K562 (cell line): ENCODE measurements around the gene GPHN. TPM values are rescaled to one million over a fixed set of nuclear protein-coding genes. Genes with fewer than 3 reads are reported as not detected.

ENCODE experiments used
- ATAC-seq: fragments of 200-7000 bp; cut with Tn5 transposase; 3 replicates; pipeline ENCODE4 v1.9.1; 2020; ENCODE audit warnings: moderate library complexity
- BruUV-seq: library from RNA; stranded (reverse); fragments of 400-500 nt; replicated peaks from 2 replicates; lab custom pipeline; 2021; lab: Mats Ljungman, UMichigan
- CTCF ChIA-PET: fragments of 300-600 bp; formaldehyde crosslinking; extraction: SDS; loops from one replicate; lab custom pipeline; 2021; ENCODE audit warnings: low intra/inter-chr PET ratio; lab: Yijun Ruan, JAX
- POLR2A ChIA-PET: fragments of 300-600, 350-650 bp; sonication (Branson Sonifier 250); formaldehyde crosslinking; extraction: SDS; loops from one replicate; lab custom pipeline; 2021; ENCODE audit warnings: antibody characterized with exemption, inconsistent platforms; lab: Yijun Ruan, JAX
- DNase-seq, 4 experiments: peaks; one replicate each; pipeline versions ENCODE4 v3.0.0 to v3.0.0-alpha.2; 2011 to 2018; ENCODE audit warnings: low spot score in 3 of 4, mixed read lengths in 3 of 4; ENCODE audit errors: extremely low read depth in 1 of 4
- FAIRE-seq: peaks from 2 replicates; lab custom pipeline; 2011; peaks lifted over from hg19 to GRCh38; lab: Jason Lieb, UNC
- H2AFZ ChIP-seq: 2 replicates; pipeline ENCODE4 v1.6.0; 2011; ENCODE audit warnings: low read depth, low read length, control low read depth, inconsistent platforms
- H3K27ac ChIP-seq: fragments of 200-600 bp; 3 replicates; pipeline ENCODE4 v1.8.0; 2011; ENCODE audit warnings: low read depth, mild to moderate bottlenecking, control low read depth, inconsistent platforms, low read length, moderate library complexity, mixed read lengths; ENCODE audit errors: extremely low read depth
- H3K27me3 ChIP-seq, 2 experiments: fragments of 300-600 bp in 1 of 2; 2 replicates in 1 of 2; 3 replicates in 1 of 2; pipeline versions ENCODE4 v1.6.0 to v1.8.0; 2011; ENCODE audit warnings: inconsistent platforms in 2 of 2, low read length in 2 of 2, mild to moderate bottlenecking in 1 of 2, mixed read lengths in 1 of 2, moderate library complexity in 1 of 2; ENCODE audit not compliant: control insufficient read depth in 2 of 2, insufficient read depth in 2 of 2
- H3K36me3 ChIP-seq: fragments of 300-600 bp; 3 replicates; pipeline ENCODE4 v1.8.0; 2011; ENCODE audit warnings: mild to moderate bottlenecking, low read length, inconsistent platforms; ENCODE audit not compliant: control insufficient read depth, insufficient read depth
- H3K4me1 ChIP-seq, 2 experiments: fragments of 200-600 bp in 1 of 2; replicated peaks in 1 of 2; 2 replicates in 1 of 2; 3 replicates in 1 of 2; pipeline versions ENCODE4 v1.5.1 to v1.8.0; 2011; ENCODE audit warnings: inconsistent platforms in 2 of 2, low read length in 2 of 2, mild to moderate bottlenecking in 1 of 2, mixed read lengths in 1 of 2, moderate library complexity in 1 of 2; ENCODE audit not compliant: control insufficient read depth in 2 of 2, insufficient read depth in 2 of 2
- H3K4me2 ChIP-seq: 2 replicates; pipeline ENCODE4 v1.6.1; 2011; ENCODE audit warnings: low read length, control low read depth, inconsistent platforms, mixed read lengths; ENCODE audit not compliant: insufficient read depth
- H3K4me3 ChIP-seq: fragments of 200-600 bp; sonication (generic), shearing (Covaris generic); 2 replicates; pipeline ENCODE4 v1.5.1; 2016; ENCODE audit warnings: control low read depth, inconsistent platforms
- H3K79me2 ChIP-seq: fragments of 200-600 bp; 3 replicates; pipeline ENCODE4 v1.8.0; 2011; ENCODE audit warnings: low read length, inconsistent platforms; ENCODE audit not compliant: control insufficient read depth, insufficient read depth
- H3K9ac ChIP-seq, 2 experiments: 2 replicates each; pipeline versions ENCODE4 v1.6.0 to v1.6.1; 2011; ENCODE audit warnings: low read depth in 2 of 2, low read length in 2 of 2, control low read depth in 1 of 2, inconsistent platforms in 1 of 2, mild to moderate bottlenecking in 1 of 2, mixed read lengths in 1 of 2; ENCODE audit not compliant: insufficient read depth in 1 of 2
- H3K9me1 ChIP-seq: one replicate; pipeline ENCODE4 v1.6.0; 2011; ENCODE audit warnings: inconsistent platforms, mild to moderate bottlenecking, low read length, moderate library complexity; ENCODE audit not compliant: control insufficient read depth, insufficient read depth
- H3K9me3 ChIP-seq: replicated peaks from 2 replicates; pipeline ENCODE4 v1.5.1; 2011; ENCODE audit warnings: low read depth, low read length, inconsistent platforms; ENCODE audit not compliant: control insufficient read depth, insufficient read depth
- H4K20me1 ChIP-seq: replicated peaks from 2 replicates; pipeline ENCODE4 v1.6.1; 2011; ENCODE audit warnings: low read length, inconsistent platforms, mixed read lengths; ENCODE audit not compliant: control insufficient read depth, insufficient read depth
- CREM ChIP-seq: IDR thresholded peaks from 2 replicates; pipeline ENCODE4 v1.6.1; 2014; ENCODE audit warnings: antibody characterized with exemption, low read depth
- FOXA1 ChIP-seq: fragments of 450-650 bp; IDR thresholded peaks from 2 replicates; pipeline ENCODE4 v1.6.1; 2016; ENCODE audit warnings: mild to moderate bottlenecking, borderline replicate concordance
- THRAP3 ChIP-seq: fragments of 450-650 bp; IDR thresholded peaks from 2 replicates; pipeline ENCODE4 v1.6.1; 2016; ENCODE audit warnings: mild to moderate bottlenecking, inconsistent platforms, borderline replicate concordance
- WGBS: fragments of 100-300 bp; shearing (Covaris generic); methylation state at CpG from one replicate; pipeline ENCODE4 v1.1.6; 2016; ENCODE audit warnings: low coverage, mixed read lengths; ENCODE audit not compliant: insufficient coverage; ENCODE audit errors: missing lambda C conversion rate; 5-methylcytosine and 5-hydroxymethylcytosine counted together
- in situ Hi-C: fragments of 300-500 bp; cut with MboI; formaldehyde crosslinking; loops from 4 replicates; pipeline ENCODE4 v1.15.0; 2018; ENCODE audit warnings: inconsistent platforms, mixed read lengths
- intact Hi-C: fragments of 100-400 bp; cut with micrococcal nuclease; formaldehyde crosslinking; loops from 2 replicates; pipeline ENCODE4 v1.14.2; 2022
- polyA plus RNA-seq, 8 experiments: library from polyadenylated mRNA; depleted of rRNA in 4 of 8; stranded (reverse) in 5 of 8; unstranded in 3 of 8; fragments of >200 nt; fragmentation: Nextera tagmentation in 2 of 8; fragmentation: Illumina TruSeq in 1 of 8; extraction: Ambion mirVana in 2 of 8; extraction: Trizol in 1 of 8; gene quantifications; 2 replicates each; pipeline versions ENCODE4 v1.2.1 to v1.2.3, GENCODE V29; 2011 to 2014; ENCODE audit warnings: inconsistent platforms in 1 of 8, missing spikeins in 1 of 8
- total RNA-seq, 7 experiments: library from RNA; depleted of rRNA in 6 of 7; stranded (reverse); fragments of >200 nt in 6 of 7; fragmentation: Illumina TruSeq in 2 of 7; extraction: Trizol in 2 of 7; gene quantifications; 2 replicates each; pipeline versions ENCODE4 v1.2.1 to v1.2.3, GENCODE V29; 2011 to 2021; ENCODE audit warnings: low replicate concordance in 1 of 7
- TF ChIP-seq, protein P1 (sequence below), 3 experiments: fragments of 200-800 bp in 1 of 3; sonication (Bioruptor generic) in 1 of 3; sonication (generic) in 1 of 3; formaldehyde crosslinking in 1 of 3; IDR thresholded peaks; 2 replicates each; pipeline versions ENCODE4 v1.6.1 to v1.8.0; 2016 to 2022; ENCODE audit warnings: mild to moderate bottlenecking in 2 of 3, missing compliant biosample characterization in 2 of 3, missing genetic modification characterization in 2 of 3, missing genetic modification reagents in 1 of 3
- TF ChIP-seq, protein P2 (sequence below): fragments of 250-450 bp; sonication (Bioruptor Pico); IDR thresholded peaks from 2 replicates; pipeline ENCODE4 v1.5.1; 2021; ENCODE audit warnings: mild to moderate bottlenecking
- TF ChIP-seq, protein P3 (sequence below), 2 experiments: fragments of 200-800 bp in 1 of 2; sonication (Bioruptor generic) in 1 of 2; sonication (generic) in 1 of 2; formaldehyde crosslinking in 1 of 2; IDR thresholded peaks in 1 of 2; conservative IDR thresholded peaks in 1 of 2; 2 replicates each; pipeline versions ENCODE4 v1.5.0 to v1.6.1; 2016 to 2020; ENCODE audit warnings: missing compliant biosample characterization in 1 of 2, missing genetic modification characterization in 1 of 2, missing genetic modification reagents in 1 of 2

GPHN gene
- total and polyA plus RNA-seq, 9 of the 15 experiments (the other 6 are each of a cell fraction or from before 2014, with no cell fraction given) = 5.9 to 16.0 (median 11.4) TPM

DNA sequence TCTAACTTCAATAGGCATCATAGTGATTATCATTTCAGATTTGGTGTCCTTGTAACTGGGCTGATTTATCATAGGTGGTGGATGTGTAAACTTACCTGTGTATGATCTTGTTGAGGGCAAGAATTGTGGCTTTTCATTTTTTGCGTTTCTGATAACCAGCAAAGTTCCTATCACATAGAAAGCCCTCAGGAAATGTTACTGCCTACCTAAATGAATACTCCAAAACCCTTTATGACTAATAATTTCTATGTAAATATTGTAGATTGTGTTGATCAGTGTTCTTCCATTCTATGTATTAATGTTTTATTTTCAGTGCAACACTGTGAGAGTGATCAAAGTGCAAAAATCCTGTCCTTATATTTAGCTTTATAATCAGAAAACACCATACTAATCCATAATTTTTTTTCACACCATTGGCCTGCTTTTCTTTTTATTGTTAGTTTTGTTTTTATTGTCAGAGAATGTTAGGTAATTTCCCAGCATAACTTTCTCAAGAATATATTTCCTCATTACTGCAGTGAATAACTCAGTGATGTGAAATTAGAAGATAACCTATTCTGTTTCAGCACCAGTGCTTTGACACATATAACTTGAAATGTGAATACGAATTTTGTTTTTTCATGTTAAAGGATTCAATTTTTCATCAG, 94.1 kb downstream of the GPHN start:
- Histone ChIP-seq H3K9me1 (no peaks in the 10 kb centered on the region), H4K20me1 (no peaks in the 10 kb centered on the region), H3K4me1 (no peaks in the 10 kb centered on the region), H2AFZ (no peak overlapping the region), H3K36me3 (no peaks in the 10 kb centered on the region), H3K9me3 (no peaks in the 10 kb centered on the region), H3K9ac (no peak overlapping the region), H3K27me3 (no peaks in the 10 kb centered on the region)
- BruUV-seq = no TSS peak
- WGBS = 0% methylated on average over 1 of the region's 2 CpGs
- CTCF ChIA-PET = no interaction called here
- DNase-seq = no peak
- no peak for TF ChIP-seq THRAP3
- TF ChIP-seq, protein P1, sequence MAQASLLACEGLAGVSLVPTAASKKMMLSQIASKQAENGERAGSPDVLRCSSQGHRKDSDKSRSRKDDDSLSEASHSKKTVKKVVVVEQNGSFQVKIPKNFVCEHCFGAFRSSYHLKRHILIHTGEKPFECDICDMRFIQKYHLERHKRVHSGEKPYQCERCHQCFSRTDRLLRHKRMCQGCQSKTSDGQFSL (CRISPR knock-in tag; IDR thresholded peaks at IDR 0.05) = no peak
- TF ChIP-seq, protein P1 (tag; IDR thresholded peaks at IDR 0.05) = no peak
- TF ChIP-seq, all 486 proteins: peak for 0
- ATAC-seq = no peak
- in situ Hi-C loops = no loop called here
- intact Hi-C loops = no loop called here
- H3K4me3 ChIP-seq = no peak overlapping the region
- POLR2A ChIA-PET = no interaction called here
- H3K27ac ChIP-seq = no peak overlapping the region
- FAIRE-seq = no peak
- no peaks in the 10 kb centered on the region for H3K79me2 ChIP-seq
- no peak overlapping the region for H3K4me2 ChIP-seq

DNA sequence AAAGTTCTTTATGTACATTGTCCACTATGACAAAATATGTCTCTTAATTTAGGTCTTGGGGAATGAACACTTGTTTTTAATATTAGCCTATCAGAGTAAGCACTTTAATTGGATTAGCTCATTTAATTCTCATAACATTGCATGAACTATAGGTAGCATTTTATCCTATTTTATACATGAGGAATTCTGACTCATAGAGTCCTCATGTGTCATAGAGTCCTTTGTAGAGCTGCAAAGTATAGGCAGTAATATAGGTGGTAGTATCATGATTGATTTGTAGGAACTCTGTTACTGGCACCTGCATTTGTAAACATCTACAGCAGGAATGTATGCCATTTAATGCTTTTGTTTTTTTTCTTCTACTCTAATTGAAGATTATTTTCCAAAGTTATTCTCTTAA, 96.0 kb downstream of the GPHN start:
- no TSS peak for BruUV-seq
- CTCF ChIA-PET = no interaction called here
- Histone ChIP-seq H3K4me3 (no peak overlapping the region), H3K27ac (no peak overlapping the region), H3K9me1 (no peaks in the 10 kb centered on the region), H2AFZ (no peak overlapping the region), H4K20me1 (no peaks in the 10 kb centered on the region), H3K9ac (no peak overlapping the region), H3K27me3 (no peaks in the 10 kb centered on the region), H3K36me3 (no peaks in the 10 kb centered on the region), H3K4me1 (no peaks in the 10 kb centered on the region), H3K9me3 (no peaks in the 10 kb centered on the region), H3K4me2 (no peak overlapping the region), H3K79me2 (no peaks in the 10 kb centered on the region)
- POLR2A ChIA-PET = no interaction called here
- FAIRE-seq (no peak), DNase-seq (no peak), ATAC-seq (no peak)
- no peak for TF ChIP-seq FOXA1
- TF ChIP-seq, protein P2, sequence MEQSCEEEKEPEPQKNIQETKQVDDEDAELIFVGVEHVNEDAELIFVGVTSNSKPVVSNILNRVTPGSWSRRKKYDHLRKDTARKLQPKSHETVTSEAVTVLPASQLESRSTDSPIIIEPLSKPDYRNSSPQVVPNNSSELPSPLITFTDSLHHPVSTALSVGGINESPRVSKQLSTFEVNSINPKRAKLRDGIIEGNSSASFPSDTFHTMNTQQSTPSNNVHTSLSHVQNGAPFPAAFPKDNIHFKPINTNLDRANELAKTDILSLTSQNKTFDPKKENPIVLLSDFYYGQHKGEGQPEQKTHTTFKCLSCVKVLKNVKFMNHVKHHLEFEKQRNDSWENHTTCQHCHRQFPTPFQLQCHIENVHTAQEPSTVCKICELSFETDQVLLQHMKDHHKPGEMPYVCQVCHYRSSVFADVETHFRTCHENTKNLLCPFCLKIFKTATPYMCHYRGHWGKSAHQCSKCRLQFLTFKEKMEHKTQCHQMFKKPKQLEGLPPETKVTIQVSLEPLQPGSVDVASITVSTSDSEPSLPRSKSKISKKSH = no peak
- TF ChIP-seq CREM = no peak
- TF ChIP-seq, protein P3, sequence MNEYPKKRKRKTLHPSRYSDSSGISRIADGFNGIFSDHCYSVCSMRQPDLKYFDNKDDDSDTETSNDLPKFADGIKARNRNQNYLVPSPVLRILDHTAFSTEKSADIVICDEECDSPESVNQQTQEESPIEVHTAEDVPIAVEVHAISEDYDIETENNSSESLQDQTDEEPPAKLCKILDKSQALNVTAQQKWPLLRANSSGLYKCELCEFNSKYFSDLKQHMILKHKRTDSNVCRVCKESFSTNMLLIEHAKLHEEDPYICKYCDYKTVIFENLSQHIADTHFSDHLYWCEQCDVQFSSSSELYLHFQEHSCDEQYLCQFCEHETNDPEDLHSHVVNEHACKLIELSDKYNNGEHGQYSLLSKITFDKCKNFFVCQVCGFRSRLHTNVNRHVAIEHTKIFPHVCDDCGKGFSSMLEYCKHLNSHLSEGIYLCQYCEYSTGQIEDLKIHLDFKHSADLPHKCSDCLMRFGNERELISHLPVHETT (CRISPR knock-in tag; conservative IDR thresholded peaks at IDR 0.05 in 1 of 2, IDR thresholded peaks at IDR 0.05 in 1 of 2) = no peak
- in situ Hi-C loops (no loop called here), intact Hi-C loops (no loop called here)
